LNCAP (cell line): ENCODE results near the gene CELF4.

Experiments
- CTCF ChIP-seq: fragments of 450-650 bp; IDR thresholded peaks from 2 replicates; pipeline ENCODE4 v1.5.1; 2017; ENCODE audit warnings: mild to moderate bottlenecking

Gene CELF4

GRCh38 chr18:37390687-37391086, 174.9 kb downstream of the CELF4 start:
- no peak for TF ChIP-seq CTCF

- TF ChIP-seq CTCF, result no peak
These were observed 175.8 kb downstream of the CELF4 start for GRCh38 chr18:37389684-37390368.

GRCh38 chr18:37389041-37389440, 176.6 kb downstream of the CELF4 start:
- no peak for TF ChIP-seq CTCF

GRCh38 chr18:37388413-37388812, 177.2 kb downstream of the CELF4 start:
- TF ChIP-seq CTCF, result no peak

GRCh38 chr18:37385846-37386778, 179.5 kb downstream of the CELF4 start:
- TF ChIP-seq CTCF, result peak; percentile 81

GRCh38 chr18:37383846-37384595, 181.6 kb downstream of the CELF4 start:
- no peak for TF ChIP-seq CTCF

GRCh38 chr18:37383036-37383785, 182.4 kb downstream of the CELF4 start:
- TF ChIP-seq CTCF, result no peak
